Measurements from ENCODE around the gene PNKD. TPM values are rescaled to one million over a fixed set of nuclear protein-coding genes. Genes with fewer than 3 reads are reported as not detected.
A peak's percentile ranks its signal among the peaks of the same experiment; 100 is the strongest.

The PNKD gene
- total RNA-seq, 1 donor from 2014 or later = 22.3 TPM

DNA sequence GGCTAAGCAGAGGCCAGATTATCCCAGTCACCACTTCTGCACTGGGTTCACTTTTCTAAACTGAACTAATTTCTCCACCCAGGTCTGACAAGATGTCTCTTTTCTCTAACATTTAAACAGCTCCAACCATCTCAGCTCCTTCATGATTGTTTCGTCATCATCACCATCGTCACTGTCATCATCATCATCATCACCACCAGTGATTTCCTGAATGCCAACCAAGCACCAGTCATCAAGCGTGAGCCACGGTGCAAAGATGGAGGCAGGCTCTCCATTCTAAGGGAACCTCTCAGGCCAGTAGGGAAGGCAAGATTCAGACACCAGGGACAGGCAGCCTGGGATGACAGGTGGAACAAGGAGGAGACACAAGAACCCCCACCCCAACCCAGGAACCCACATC lies 47.5 kb downstream of the PNKD start:
- DNase-seq = no peak

DNA sequence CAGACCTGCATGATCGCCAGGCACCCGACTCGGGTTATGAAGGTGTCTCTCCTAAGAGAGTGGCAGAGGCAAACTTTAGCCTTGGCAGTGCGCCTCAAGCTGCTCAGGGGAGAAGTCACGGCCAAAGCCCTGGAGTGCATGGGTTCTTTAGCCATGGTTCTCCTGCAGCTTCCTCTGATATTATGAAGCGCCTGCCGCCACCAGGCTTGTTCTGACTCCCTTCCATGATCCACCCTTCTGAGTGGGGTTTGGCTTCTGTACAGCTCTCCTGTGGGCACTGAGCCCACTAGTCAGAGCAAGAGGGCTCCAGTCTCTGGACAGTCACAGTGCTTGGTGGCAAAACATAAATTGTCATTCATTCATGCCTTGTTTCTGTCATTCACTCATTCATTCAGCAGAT lies 47.9 kb downstream of the PNKD start:
- DNase-seq = no peak

DNA sequence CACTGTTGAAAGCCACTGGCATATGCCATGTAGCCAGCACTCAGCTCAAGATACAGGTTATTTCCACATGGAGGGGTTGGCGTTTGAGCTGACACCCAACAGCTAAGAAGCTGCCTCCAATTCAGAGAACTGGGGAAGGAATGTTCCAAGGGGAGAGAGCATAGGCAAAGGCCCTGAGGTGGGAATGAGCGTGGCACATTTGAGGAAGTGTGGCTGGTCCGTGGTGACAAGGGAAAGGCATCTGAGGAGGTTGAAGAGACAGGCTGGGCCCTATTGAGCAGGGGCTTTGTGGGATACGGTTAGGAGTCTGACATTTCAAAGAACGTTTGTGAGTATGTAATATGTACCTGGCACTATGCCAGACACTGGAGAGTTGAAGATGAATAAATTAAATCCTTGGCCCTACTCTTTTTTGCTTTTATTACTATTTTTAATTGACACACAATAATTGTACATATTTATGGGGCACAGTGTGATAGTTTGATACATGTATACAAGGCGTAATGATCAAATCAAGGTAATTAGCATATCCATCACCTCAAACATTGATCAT lies 49.6 kb downstream of the PNKD start:
- no peak for DNase-seq

DNA sequence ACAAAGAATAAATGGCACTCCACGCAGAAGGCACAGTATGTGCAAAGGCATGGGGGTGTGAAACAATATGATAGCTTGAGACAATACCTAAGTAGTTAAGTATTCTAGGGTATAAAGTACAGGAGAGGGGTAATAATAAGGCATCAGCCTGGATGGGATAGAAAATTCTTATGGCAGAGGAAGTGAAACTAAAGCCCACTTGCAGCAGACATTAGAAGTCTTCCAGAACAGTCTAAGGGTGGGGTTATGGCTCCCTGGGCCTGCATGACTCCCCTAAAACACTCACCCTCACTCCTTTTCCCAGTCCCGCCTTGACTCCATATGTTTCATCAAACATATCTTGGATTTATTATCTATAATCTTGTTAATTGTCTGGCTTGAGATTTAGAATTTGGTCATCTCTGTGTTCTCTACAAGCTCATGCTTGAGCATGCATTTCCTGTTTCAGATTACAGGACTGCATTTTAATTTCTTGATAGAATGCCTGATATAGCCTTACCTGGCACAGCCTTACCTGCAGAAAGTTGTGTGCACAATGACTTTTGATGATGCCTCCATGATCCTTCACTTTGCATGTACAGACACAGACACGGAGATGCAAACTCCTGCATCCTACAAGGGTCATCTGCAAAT lies 50.5 kb downstream of the PNKD start:
- DNase-seq = no peak

DNA sequence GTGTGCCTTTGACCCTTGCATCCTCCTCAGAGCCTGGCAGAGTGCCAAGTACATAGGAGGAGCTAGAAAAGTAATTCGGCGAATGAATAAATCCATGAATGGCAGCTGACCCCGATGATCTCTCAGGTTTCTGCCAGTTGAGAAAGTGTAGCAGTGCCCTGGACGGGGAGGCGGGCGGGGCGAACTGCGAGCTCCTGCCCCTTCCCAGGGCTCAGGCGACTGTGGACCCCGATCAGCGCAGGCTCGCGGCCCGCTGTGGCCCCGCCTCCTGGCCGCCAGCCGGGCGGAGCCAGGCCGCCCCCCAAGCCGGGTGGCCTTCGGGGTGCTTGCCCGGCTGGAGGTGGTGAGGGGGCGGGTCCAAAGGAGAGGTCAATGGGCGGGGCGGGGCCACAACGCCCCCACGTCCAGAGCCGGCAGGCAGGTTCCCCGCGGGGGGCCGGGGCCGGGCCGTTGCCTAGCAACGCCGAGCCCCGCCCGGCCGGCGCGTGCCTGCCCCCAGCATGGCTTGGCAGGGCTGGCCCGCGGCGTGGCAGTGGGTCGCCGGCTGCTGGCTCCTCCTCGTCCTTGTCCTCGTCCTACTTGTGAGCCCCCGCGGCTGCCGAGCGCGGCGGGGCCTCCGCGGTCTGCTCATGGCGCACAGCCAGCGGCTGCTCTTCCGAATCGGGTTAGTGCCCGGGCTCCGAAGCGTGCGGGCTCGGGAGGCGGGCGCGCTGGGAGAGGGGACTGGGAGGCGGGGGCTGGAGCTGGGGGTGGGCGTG lies 52.6 kb downstream of the PNKD start:
- peak; percentile 56 for DNase-seq

DNA sequence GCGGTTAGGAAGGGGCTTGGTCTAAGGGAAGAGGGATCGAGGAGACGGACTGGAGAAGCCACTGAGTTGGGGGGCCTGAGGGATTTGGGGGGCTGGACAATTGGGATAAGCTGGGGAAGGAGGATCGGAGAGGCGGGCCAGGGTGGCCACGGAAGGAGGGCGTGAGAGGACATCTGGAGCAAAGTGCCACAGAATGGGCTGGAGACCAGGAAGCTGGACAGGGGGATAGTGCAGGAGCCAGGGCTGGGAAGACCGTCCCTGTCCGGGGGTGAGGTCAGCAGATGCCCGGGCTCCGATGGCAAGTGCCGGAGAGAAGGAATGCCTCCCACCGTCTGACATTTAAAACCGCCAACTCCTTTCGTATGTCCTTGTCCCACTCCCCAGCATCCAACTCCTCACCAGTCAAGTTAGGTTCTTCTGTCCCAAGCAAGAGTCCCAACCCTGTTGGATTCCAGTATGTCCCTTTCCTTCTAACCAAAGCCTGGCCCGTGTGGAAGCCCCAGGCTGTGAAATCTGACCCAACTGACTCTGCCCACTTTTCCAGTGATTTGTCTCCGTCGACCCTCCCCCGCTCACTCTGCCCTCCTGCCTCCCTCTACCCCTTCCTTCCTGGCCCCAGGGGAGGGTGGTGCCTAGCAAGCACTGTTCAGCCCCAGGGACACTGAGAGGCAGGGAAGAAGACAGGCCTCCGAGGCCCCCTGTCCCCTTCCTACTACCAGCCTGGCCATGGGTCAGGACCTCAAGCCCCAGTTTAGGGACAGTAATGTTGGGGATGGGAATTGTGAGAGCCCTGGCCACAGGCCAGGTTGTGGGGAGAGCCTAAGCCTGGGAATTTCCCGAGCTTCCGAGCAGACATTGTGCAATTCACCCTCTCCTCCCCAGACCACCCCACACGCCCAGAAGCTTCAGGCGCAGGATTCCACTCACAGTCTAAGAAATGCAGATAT lies 53.5 kb downstream of the PNKD start:
- DNase-seq = peak; percentile 47

DNA sequence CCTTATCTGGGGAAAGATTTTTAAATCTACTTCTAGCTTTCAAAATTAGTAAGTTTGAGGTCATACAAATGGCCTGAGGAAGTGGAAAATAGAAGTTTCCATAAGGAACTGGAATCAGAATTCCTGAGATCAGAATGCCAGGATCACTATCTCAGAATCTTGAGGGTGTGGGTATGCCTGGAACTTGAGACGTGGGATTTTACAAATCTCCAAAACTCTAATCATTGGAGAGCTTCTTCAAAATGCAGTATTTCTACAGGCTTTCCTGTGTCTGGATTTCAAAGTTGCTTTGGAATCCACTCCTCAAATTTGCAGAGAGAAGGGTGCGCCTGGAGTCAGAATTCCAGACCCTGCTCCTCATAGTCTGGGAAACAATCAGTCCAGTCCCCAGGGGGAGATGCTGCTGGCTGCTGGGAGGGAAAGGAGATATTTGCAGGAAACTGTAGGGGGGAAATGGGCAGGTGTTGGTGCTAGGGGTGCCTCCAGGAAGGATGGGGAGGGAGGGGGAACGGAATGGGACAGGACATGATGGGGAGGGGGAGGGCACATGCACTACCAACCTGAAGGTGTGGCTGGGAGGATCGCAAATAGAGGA lies 55.3 kb downstream of the PNKD start:
- no peak for DNase-seq

DNA sequence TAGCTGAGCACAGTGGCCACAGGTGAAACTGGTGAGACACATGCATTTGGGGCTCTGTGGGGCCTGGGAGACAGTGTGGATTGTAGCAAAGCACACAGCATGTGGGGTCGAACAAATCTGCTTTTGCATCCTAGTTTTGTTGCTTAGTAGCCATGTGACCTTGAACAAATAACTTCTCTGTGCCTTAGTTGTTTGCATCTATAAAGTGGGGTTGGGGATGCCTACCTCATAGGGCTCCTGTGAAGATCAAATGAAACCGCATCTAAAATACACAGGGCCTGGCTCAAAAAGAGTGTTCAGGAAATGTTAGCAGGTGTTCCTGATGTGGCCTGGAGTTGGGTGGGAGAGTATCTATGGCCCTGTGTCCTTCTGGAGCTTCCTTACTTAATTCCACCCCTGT lies 56.0 kb downstream of the PNKD start:
- DNase-seq = no peak

DNA sequence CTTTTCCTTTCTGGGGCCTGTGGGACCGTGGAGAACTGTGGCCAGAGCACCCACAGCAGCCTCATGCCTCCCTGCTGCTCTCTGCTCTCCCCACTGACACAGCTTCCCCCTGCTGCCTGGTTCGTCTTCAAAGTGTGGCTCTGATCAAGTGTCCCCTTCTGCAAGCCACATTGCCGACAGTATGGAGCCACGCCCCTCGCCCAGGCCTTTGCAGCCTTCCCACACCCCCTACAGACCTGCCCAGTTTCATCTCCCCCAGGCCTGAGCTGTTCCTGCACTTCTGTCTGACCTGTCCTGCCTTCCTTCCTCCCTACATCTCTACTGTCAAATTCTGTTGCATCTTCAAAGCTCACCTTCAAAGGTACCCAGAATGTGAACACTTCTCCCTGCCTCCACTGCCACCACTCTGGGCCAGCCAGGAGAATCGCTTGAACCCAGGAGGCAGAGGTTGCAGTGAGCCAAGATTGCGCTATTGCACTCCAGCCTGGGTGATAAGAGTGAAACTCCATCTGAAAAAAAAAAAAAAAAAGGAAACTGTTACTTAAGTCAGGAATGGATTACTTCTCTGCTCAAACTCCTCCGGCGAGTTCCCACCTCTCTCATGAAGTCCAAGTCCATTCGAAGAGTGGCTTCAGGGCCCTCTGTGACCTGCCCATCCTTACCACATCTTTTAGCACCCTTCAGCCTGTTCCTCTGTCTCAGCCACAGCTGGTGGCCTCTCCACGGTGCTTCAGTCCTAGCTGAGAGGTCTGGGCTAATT lies 57.3 kb downstream of the PNKD start:
- no peak for DNase-seq

DNA sequence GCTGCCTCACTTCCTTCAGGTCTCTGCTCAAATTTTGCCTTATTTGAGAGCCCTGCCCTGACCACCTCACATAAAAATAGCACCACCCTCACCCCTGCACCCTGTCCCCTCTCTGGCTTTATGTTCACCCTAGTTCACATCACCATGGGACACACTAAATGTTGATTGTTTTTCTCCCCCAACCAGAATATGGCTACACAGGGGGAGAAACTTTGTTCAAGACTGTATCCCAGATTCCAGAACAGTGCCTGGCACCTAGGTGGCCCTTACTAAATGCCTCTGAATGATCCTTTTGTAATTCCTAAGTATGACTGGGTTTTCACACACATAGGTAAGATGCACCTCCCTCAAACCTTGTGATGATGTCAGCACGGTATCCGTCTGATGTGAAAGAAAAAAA lies 58.0 kb downstream of the PNKD start:
- no peak for DNase-seq

DNA sequence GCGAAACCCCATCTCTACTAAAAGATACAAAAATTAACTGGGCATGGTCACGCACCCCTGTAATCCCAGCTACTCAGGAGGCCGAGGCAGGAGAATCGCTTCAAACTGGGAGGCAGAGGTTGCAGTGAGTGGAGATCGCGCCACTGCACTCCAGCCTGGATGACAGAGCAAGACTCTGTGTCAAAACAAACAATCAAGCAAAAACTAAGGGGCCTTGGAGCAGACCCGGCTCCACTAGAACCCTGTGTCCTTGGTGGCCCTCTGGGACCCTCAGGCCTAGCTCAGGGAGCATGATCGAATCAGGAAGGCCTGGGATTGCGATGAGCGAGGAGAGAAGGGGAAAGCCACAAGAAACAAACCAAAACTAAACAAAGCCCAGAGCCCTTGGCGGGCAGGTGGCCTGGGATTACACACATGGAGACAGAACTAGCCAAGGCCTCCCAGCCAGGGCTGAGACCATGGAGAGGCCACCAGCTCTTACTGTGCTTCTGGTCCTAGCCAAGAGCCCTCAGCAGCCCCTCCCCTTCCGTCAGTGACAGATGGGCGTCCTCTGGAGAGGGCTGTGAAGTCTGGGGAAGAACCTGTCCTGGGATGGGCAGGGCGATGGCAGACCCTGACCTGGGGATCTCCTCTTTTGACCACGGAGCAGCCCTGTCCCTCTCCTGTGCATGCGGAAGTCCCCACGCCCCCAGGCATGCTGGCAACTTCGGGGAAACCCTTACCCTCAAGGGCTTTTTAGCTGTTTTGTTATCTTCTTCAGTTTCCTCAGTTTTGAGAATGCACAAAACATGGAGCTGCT lies 58.9 kb downstream of the PNKD start:
- DNase-seq = no peak

DNA sequence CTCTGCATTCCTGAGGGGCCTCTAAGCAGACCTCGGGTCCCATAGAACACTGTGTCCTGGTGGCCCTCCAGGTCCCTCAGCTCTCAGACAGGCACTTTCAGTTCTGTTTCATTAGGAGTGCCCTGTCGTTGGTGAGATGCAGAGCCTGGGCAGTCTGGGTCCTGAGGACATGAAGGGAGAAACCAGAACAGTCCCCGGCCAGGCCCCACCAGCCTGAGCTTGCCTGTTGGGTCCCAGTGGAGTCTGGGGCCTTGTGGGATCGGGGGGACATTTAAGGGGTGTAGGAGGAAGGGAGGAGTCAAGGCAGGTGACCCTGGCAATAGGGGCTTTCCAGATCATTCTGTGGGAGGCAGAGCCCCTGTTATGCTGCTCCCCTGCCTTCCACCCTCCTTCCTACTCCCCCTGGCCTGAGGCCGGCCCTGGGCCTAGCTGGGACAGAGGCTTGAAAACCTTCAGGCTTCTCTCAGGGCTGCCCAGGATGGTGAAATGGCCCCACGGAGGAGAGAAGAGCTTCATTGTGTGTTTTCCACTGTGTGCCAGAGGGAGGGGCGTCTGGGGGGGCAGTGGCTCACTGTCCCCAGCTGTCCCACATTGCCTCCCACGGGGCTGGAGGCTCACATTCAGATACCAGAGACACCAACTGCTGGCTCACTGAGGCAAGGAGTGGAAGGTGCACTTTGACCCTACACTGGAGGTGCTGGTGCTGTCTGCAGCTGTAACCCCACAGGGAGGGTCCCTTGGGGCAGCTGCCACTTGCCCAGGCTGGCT lies 59.7 kb downstream of the PNKD start:
- DNase-seq = no peak

DNA sequence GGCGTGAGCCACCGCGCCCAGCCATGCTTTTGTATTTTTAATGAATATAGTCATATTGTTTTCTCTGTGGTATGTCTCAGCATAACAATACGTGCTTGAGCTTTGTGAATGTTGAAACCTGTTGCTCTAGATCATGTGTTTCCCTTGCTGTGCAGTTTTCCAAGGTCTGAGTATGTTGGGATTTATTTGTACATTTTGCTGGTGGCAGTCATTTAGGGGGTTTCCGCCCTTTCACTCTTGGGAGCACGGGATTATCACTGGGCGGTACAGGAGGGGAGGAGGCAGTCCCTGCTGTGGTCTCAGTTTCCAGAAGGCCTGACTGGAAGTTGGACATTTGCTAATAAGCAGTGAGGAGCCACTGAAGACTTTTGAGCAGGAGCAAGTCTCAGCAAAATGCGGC lies 61.4 kb downstream of the PNKD start:
- DNase-seq = no peak

DNA sequence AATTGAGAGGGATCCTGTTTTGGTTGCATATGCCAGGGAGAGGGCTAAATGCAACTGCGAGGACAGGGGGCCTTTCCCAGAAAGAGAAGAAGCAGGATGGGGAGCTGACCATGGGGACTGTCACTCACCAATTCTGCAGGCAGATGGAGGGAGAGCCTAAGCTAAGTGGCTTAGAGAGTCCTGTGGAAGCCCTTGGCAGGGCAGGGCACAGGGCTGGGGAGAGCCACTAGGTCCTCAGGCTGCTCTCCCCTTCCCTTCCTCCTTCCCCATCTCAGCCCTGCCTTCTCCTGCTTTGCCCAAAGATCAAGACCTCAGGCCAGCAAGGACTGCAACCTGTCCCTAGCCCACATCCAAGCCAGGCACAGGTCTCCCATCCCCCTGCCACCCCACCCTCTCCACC lies 62.0 kb downstream of the PNKD start:
- no peak for DNase-seq

DNA sequence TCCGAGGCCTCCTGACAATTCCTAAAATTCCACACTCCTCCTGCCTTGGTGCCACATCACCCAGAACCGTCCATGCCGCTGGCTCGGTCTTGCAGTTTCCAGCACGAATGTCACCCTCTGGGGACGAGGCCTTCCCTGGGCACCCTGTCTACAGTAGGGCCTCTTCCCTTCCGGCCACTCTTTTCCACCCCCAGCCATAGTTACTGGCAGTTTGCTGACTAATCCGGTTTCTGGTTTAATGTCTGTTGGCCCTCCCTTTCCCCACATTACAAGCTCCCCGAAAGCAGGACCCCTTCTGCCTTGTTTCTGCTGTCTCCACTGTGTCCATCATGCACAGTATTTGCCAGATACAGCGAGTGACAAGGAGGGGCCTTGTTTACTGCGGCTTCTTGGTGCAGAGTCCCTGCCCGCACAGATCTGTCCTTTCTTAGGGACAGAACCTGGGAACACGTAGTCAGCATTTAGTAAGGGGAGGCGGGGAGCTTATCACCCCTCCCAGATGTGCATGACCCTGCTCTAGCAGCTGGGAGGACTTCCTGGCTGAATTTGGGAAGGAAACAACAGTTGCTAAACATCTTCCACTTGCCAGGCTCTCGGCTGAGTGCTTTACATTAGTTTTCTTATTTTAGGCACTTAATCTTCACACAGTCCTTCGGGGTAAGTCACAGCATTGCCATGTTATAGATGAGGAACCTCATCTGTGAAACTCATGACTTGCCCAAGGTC lies 62.8 kb downstream of the PNKD start:
- DNase-seq = no peak

DNA sequence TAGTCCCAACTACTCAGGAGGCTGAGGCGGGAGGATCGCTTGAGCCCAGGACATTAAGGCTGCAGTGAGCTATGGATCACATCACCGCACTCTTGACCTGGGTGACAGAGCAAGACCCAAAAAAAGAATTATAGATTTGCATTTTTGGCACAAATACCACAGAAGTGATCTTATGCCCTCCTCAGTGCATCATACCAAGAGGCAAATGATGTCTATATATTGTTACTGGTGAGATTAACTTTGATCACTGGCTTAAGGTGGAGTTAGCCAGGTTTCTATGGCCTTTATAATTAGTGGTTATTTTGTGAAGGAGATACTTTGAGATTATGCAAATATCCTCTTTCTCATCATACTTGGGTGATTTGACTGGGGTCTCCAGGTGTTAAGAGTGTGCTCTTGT lies 64.2 kb downstream of the PNKD start:
- no peak for DNase-seq

DNA sequence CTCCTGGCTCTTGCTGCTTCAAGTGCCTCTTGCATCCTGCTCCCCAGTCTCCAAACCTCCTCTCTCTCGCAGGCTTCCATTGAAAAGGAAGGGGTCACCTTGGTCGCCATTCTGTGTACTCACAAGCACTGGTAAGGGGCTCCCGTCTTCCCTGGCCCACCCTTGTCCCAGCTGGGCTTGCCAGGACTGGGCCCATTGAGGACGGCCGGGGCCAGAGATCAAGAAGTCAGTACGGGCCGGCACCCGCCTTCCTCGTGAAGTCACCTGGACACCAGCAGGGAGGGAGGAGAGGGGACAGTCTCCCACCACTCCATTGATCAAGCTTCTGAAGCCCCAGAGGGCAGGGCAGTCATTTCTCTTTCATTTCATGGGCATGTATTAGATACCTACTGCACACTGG lies 70.3 kb downstream of the PNKD start:
- DNase-seq = no peak

DNA sequence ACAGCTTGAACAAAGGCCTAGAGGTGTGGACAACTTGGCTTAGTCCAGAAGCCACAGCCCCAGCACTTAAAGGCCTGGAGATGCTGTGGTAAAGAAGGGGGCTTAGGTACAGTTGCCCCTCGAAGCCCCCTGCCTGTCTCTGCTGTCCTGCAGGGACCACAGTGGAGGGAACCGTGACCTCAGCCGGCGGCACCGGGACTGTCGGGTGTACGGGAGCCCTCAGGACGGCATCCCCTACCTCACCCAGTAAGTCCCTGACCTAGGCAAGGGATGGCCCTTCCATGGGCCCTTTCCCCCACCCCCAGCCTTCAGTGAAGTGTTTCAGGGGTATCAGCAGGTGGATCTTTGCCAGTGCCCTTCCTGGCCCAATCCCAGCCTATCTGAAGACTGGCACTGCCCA lies 71.1 kb downstream of the PNKD start:
- DNase-seq = no peak

DNA sequence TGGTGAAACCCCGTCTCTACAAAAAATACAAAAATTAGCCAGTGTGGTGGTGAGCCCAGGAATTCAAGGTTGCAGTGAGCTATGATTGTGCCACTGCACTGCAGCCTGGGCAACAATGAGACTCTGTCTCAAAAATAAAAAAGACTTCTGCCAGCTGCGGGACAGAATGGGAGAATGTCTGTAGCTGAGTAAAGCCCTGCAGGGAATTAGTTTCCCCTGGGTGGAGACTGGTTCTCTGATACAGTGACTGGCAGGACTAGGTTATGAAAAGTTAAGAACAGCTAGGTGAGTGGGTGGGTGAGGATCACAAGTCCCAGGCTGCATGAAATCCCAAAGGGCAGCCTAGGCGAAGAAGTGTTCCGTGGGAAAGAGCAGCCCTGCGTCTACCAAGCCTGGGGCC lies 72.5 kb downstream of the PNKD start:
- no peak for DNase-seq
